Thyroid gland (tissue), 4 donors: ENCODE measurements around the gene RAB36. TPM values are rescaled to one million over a fixed set of nuclear protein-coding genes. Genes with fewer than 3 reads are reported as not detected.

Source experiments
- DNase-seq, 2 donors: peaks; one replicate each; pipeline ENCODE4 v3.0.0-alpha.2; 2019
- H3K27ac ChIP-seq, 3 donors: fragments of 200-600 bp; sonication (generic); 1 replicate in 2 of 3; 2 replicates in 1 of 3; pipeline ENCODE4 v1.5.1; 2016 to 2019; ENCODE audit warnings: mild to moderate bottlenecking in 1 of 3, moderate library complexity in 1 of 3
- H3K27me3 ChIP-seq: fragments of 200-600 bp; sonication (generic); one replicate; pipeline ENCODE4 v1.5.1; 2019
- H3K36me3 ChIP-seq, 2 donors: fragments of 200-600 bp; sonication (generic); one replicate each; pipeline ENCODE4 v1.5.1; 2016 to 2019
- H3K4me1 ChIP-seq, 2 donors: fragments of 200-600 bp; sonication (generic); one replicate each; pipeline ENCODE4 v1.5.1; 2017 to 2019
- H3K4me3 ChIP-seq, 3 donors: fragments of 200-600 bp; sonication (generic); replicated peaks in 1 of 3; 1 replicate in 2 of 3; 2 replicates in 1 of 3; pipeline ENCODE4 v1.5.1; 2016; ENCODE audit warnings: mild to moderate bottlenecking in 1 of 3
- H3K9me3 ChIP-seq: fragments of 200-600 bp; sonication (generic); one replicate; pipeline ENCODE4 v1.5.1; 2017
- POLR2A ChIP-seq, 2 donors: fragments of 450-650 bp; IDR thresholded peaks; one replicate each; pipeline ENCODE4 v1.6.1; 2017; ENCODE audit warnings: antibody characterized with exemption in 2 of 2, mild to moderate bottlenecking in 2 of 2, moderate library complexity in 1 of 2
- WGBS, 2 donors: methylation state at CpG; one replicate each; pipeline ENCODE4 v1.1.5; 2017; 5-methylcytosine and 5-hydroxymethylcytosine counted together
- intact Hi-C: fragments of 100-400 bp; cut with DNase I; formaldehyde crosslinking; loops from one replicate; pipeline ENCODE4 v1.15.1; 2023
- total RNA-seq, 4 donors: library from RNA; depleted of rRNA; stranded (reverse); fragments of >200 nt; gene quantifications; one replicate each; pipeline ENCODE4 v1.2.3, GENCODE V29; 2016
- TF ChIP-seq, protein P1 (sequence below), 6 experiments: fragments of 200-600 bp in 3 of 6; fragments of 450-650 bp in 3 of 6; sonication (generic) in 3 of 6; IDR thresholded peaks; one replicate each; pipeline ENCODE4 v1.5.1; 2016 to 2019; ENCODE audit warnings: antibody characterized with exemption in 6 of 6, mild to moderate bottlenecking in 2 of 6, inconsistent platforms in 1 of 6, moderate library complexity in 1 of 6

The RAB36 gene
- total RNA-seq, 4 donors from 2014 or later, result 10.9 to 33.4 (median 27.8) TPM

DNA sequence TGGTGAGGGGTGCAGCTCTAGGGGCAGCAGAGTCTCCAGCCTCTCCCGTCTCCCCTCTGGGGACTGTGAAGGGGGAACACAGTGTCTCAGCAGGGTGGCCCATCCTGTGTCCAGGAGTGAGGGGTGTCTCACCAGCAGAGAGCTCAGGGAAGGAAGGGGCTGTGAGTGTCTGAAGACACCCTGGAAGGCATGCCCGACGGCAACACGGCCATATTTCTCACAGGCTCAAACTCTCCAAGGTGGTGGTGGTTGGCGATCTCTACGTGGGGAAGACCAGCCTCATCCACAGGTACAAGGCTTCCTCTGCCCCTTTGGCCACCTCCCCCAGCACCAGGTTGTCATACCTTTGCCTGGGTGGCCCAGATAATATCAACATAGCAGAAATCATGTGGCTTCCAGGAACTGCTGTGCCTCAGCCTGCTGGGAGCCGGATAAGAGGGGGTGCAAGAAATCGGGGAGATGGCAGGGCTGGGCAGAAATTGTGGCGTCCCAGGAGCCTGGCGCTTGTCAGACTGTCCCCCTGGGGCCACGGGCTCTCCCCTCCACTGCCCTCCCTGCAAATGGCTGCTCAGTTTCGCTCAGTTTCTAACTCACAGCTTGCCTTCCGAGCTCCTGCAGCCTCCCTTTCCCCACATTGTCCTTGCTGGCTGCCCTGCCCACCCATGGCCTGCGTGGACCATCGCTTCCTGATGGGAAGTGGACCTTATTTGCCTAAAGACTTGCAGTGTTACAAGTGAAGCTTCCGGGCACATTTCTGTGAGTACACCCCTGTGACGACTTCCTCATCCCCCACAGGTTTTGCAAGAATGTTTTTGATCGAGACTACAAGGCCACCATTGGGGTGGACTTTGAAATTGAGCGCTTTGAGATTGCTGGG is 7.2 kb downstream of the RAB36 start:
- 91 to 93% methylated on average over 17 to 18 of the region's 19 CpGs for WGBS, 2 donors
- H3K36me3 ChIP-seq, result no peaks in the 10 kb centered on the region
- no peak for DNase-seq
- intact Hi-C loops, result no loop called here
- no peaks in the 10 kb centered on the region for H3K9me3 ChIP-seq
- H3K27me3 ChIP-seq, result no peaks in the 10 kb centered on the region
- H3K27ac ChIP-seq, result no peak overlapping the region
- TF ChIP-seq, protein P1, sequence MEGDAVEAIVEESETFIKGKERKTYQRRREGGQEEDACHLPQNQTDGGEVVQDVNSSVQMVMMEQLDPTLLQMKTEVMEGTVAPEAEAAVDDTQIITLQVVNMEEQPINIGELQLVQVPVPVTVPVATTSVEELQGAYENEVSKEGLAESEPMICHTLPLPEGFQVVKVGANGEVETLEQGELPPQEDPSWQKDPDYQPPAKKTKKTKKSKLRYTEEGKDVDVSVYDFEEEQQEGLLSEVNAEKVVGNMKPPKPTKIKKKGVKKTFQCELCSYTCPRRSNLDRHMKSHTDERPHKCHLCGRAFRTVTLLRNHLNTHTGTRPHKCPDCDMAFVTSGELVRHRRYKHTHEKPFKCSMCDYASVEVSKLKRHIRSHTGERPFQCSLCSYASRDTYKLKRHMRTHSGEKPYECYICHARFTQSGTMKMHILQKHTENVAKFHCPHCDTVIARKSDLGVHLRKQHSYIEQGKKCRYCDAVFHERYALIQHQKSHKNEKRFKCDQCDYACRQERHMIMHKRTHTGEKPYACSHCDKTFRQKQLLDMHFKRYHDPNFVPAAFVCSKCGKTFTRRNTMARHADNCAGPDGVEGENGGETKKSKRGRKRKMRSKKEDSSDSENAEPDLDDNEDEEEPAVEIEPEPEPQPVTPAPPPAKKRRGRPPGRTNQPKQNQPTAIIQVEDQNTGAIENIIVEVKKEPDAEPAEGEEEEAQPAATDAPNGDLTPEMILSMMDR (IDR thresholded peaks at IDR 0.05), result no peak
- no peak for TF ChIP-seq POLR2A (IDR thresholded peaks at IDR 0.05)
- no peak overlapping the region for H3K4me3 ChIP-seq
- H3K4me1 ChIP-seq, result peaks cover 14 to 24% of the 10 kb centered on the region in 2 donors

DNA sequence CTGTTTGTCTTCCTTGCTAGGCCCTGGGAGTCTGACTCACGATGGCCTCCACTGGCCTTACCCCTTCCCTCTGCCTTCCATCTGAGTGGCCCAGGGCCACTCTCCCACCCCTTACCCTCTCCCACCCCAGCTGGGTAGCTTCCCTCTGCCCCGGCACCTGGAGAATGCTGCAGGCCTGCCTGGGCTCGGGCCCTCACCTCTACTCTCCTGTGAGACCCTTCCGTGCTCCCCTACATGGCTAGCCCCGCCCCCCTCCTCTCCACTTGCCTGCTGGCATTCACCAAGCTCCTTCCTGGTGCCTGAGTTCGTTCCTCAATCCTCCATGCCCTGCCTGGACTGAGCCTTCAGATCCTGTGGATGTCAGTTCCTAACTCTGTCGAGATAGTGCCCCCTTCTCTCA is 8.7 kb downstream of the RAB36 start:
- TF ChIP-seq POLR2A (IDR thresholded peaks at IDR 0.05), result no peak
- TF ChIP-seq, protein P1 (IDR thresholded peaks at IDR 0.05), result no peak
- no peak for DNase-seq
- H3K27ac ChIP-seq, result no peak overlapping the region
- H3K27me3 ChIP-seq, result no peaks in the 10 kb centered on the region
- H3K4me1 ChIP-seq, result peaks cover 8 to 20% of the 10 kb centered on the region in 2 donors
- H3K36me3 ChIP-seq, result no peaks in the 10 kb centered on the region
- H3K4me3 ChIP-seq, result no peak overlapping the region
- intact Hi-C loops, result no loop called here
- H3K9me3 ChIP-seq, result no peaks in the 10 kb centered on the region
- WGBS, 2 donors, result 82 to 86% methylated on average over 7 of the region's 7 CpGs

DNA sequence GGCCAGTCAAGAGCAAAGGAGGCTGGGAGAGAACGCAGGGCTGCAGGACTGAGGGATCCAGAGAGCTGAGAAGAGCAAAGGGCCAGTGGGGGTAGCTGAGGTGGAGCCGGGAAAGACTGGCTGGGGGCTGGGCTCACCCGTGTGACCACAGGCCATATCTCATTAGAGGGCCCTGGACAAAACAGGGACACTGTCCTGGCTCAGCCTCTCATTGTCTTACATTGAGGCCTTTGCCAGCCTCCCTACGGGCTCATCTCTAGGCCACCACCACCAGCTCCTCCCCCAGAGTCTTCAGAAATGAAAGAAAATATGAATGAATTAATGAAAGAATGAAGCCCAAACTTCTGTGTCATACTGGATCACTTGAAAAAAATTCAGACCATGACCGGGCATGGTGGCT is 9.2 kb downstream of the RAB36 start:
- Histone ChIP-seq H3K4me1 (peaks cover 7 to 16% of the 10 kb centered on the region in 2 donors), H3K9me3 (no peaks in the 10 kb centered on the region), H3K4me3 (no peak overlapping the region), H3K36me3 (no peaks in the 10 kb centered on the region), H3K27me3 (no peaks in the 10 kb centered on the region), H3K27ac (no peak overlapping the region)
- intact Hi-C loops, result no loop called here
- DNase-seq, result no peak
- no peak for TF ChIP-seq POLR2A (IDR thresholded peaks at IDR 0.05)
- TF ChIP-seq, protein P1 (IDR thresholded peaks at IDR 0.05), result no peak
- WGBS, 2 donors, result 91 to 93% methylated on average over 5 of the region's 5 CpGs

GRCh38 chr22:23155143-23155542 is 9.9 kb downstream of the RAB36 start:
- Histone ChIP-seq H3K27ac (no peak overlapping the region), H3K9me3 (no peaks in the 10 kb centered on the region), H3K4me1 (peaks cover 7 to 11% of the 10 kb centered on the region in 2 donors), H3K27me3 (no peaks in the 10 kb centered on the region), H3K4me3 (no peak overlapping the region), H3K36me3 (no peaks in the 10 kb centered on the region)
- intact Hi-C loops, result no loop called here
- 98 to 100% methylated on average over 3 of the region's 3 CpGs for WGBS, 2 donors
- no peak for DNase-seq
- TF ChIP-seq, protein P1 (IDR thresholded peaks at IDR 0.05), result no peak
- no peak for TF ChIP-seq POLR2A (IDR thresholded peaks at IDR 0.05)

DNA sequence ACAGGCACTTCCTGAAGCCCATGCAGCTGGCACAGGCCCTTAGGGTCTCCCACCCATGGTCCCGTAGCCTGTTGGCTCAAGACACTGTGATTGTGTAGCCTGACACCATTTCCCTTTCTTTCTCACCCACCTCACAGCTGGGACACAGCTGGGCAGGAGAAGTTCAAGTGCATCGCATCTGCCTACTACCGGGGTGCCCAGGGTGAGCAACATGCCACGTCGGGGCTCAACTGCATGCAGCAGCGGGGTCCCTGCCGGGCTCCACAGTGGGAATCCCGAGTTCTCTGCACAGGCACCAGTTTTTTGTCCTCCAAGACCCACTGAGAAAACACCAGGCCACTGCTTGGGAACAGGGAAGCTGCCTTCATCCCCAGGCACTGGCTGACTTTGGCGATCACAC is 10.6 kb downstream of the RAB36 start:
- intact Hi-C loops, result no loop called here
- TF ChIP-seq, protein P1 (IDR thresholded peaks at IDR 0.05), result no peak
- Histone ChIP-seq H3K9me3 (no peaks in the 10 kb centered on the region), H3K27me3 (no peaks in the 10 kb centered on the region), H3K36me3 (no peaks in the 10 kb centered on the region), H3K4me1 (peaks cover 7 to 11% of the 10 kb centered on the region in 2 donors), H3K27ac (no peak overlapping the region), H3K4me3 (no peak overlapping the region)
- DNase-seq, result no peak
- WGBS, 2 donors, result 91 to 94% methylated on average over 3 to 9 of the region's 9 CpGs
